ENCODE measurements around the gene FA2H. TPM values are rescaled to one million over a fixed set of nuclear protein-coding genes. Genes with fewer than 3 reads are reported as not detected.
A peak's percentile ranks its signal among the peaks of the same experiment; 100 is the strongest.

FA2H gene
- total and polyA plus RNA-seq, 2 of the 13 experiments (the other 11 are each of a cell fraction or from before 2014, with no cell fraction given): 0.20 TPM; not detected in 1

- intact Hi-C loops (cut with micrococcal nuclease; ENCODE audit: unreplicated experiment): no loop called here
- no peak overlapping the region for H3K9ac ChIP-seq (ENCODE audit: insufficient read depth, low read depth, low read length)
- POLR2A ChIA-PET: no interaction called here
- H3K4me3 ChIP-seq (replicated peaks in 1 of 3; ENCODE audit: insufficient read depth in 1 of 3, low read depth in 2 of 3, low read length in 3 of 3): no peak overlapping the region
- no TSS peak for BruUV-seq (replicated peaks)
- no peak for ATAC-seq
- H3K27me3 ChIP-seq (ENCODE audit: control insufficient read depth in 1 of 2, insufficient read depth in 2 of 2, low read length in 2 of 2): no peaks in the 10 kb centered on the region; a peak in 1 of 5 replicates
- H3K36me3 ChIP-seq (replicated peaks in 1 of 2; ENCODE audit: control insufficient read depth in 1 of 2, insufficient read depth in 2 of 2, low read length in 2 of 2): no peaks in the 10 kb centered on the region
- H3K9me3 ChIP-seq (ENCODE audit: low read length): no peaks in the 10 kb centered on the region
- no peak overlapping the region for H2AFZ ChIP-seq (ENCODE audit: low read length)
- no peak overlapping the region for H3K4me2 ChIP-seq (ENCODE audit: low read depth, low read length)
- CTCF ChIA-PET (ENCODE audit: low intra/inter-chr PET ratio, low total read pairs): no interaction called here
- H3K79me2 ChIP-seq (ENCODE audit: insufficient read depth, low read length): no peaks in the 10 kb centered on the region
- peaks cover 8% of the 10 kb centered on the region for H3K4me1 ChIP-seq (ENCODE audit: insufficient read depth, low read length)
- no peak overlapping the region for H3K27ac ChIP-seq (ENCODE audit: extremely low read length, insufficient read depth, low read length)
- in situ Hi-C loops (cut with HindIII; ENCODE audit: extremely low pct_ligation_motif_present, low pct_unique_long_range_greater_than_20kb): no loop called here
- no peak for FAIRE-seq
- WGBS (ENCODE audit: low lambda C conversion rate): 4% methylated on average over 1 of the region's 1 CpG
- DNase-seq (ENCODE audit: low spot score): no peak
- TF ChIP-seq ZNF619 (CRISPR knock-in tag; IDR thresholded peaks at IDR 0.05) (no peak), KDM3A (CRISPR knock-in tag; IDR thresholded peaks at IDR 0.05; ENCODE audit: low read depth) (no peak), ZNF317 (CRISPR knock-in tag; IDR thresholded peaks at IDR 0.05) (peak; percentile 94), YEATS4 (CRISPR knock-in tag; IDR thresholded peaks at IDR 0.05; ENCODE audit: borderline replicate concordance) (no peak)
- H4K20me1 ChIP-seq (ENCODE audit: insufficient read depth, low read length): no peaks in the 10 kb centered on the region
Measured at GRCh38 chr16:74797414-74797813, 22.8 kb upstream of the FA2H start.

GRCh38 chr16:74795104-74795503 lies 20.5 kb upstream of the FA2H start:
- Histone ChIP-seq H3K27me3 (ENCODE audit: control insufficient read depth in 1 of 2, insufficient read depth in 2 of 2, low read length in 2 of 2) (no peaks in the 10 kb centered on the region; a peak in 1 of 5 replicates), H2AFZ (ENCODE audit: low read length) (no peak overlapping the region), H3K79me2 (ENCODE audit: insufficient read depth, low read length) (no peaks in the 10 kb centered on the region), H3K9ac (ENCODE audit: insufficient read depth, low read depth, low read length) (no peak overlapping the region), H3K4me2 (ENCODE audit: low read depth, low read length) (no peak overlapping the region), H3K36me3 (replicated peaks in 1 of 2; ENCODE audit: control insufficient read depth in 1 of 2, insufficient read depth in 2 of 2, low read length in 2 of 2) (no peaks in the 10 kb centered on the region), H3K9me3 (ENCODE audit: low read length) (no peaks in the 10 kb centered on the region), H3K27ac (ENCODE audit: extremely low read length, insufficient read depth, low read length) (no peak overlapping the region), H3K4me3 (replicated peaks in 1 of 3; ENCODE audit: insufficient read depth in 1 of 3, low read depth in 2 of 3, low read length in 3 of 3) (no peak overlapping the region), H4K20me1 (ENCODE audit: insufficient read depth, low read length) (no peaks in the 10 kb centered on the region), H3K4me1 (ENCODE audit: insufficient read depth, low read length) (peaks cover 2% of the 10 kb centered on the region)
- 1% methylated on average over 2 of the region's 2 CpGs for WGBS (ENCODE audit: low lambda C conversion rate)
- ChIA-PET CTCF (ENCODE audit: low intra/inter-chr PET ratio, low total read pairs) (no interaction called here), POLR2A (no interaction called here)
- in situ Hi-C loops (cut with HindIII; ENCODE audit: extremely low pct_ligation_motif_present, low pct_unique_long_range_greater_than_20kb): no loop called here
- BruUV-seq (replicated peaks): no TSS peak
- no peak for FAIRE-seq
- no peak for ATAC-seq
- no peak for DNase-seq (ENCODE audit: low spot score)
- intact Hi-C loops (cut with micrococcal nuclease; ENCODE audit: unreplicated experiment): no loop called here
- TF ChIP-seq BRD4 (CRISPR knock-in tag; IDR thresholded peaks at IDR 0.05): no peak
- TF ChIP-seq ISX (CRISPR knock-in tag; conservative IDR thresholded peaks at IDR 0.05): no peak
- no peak for TF ChIP-seq ZNF784 (CRISPR knock-in tag; IDR thresholded peaks at IDR 0.05; ENCODE audit: borderline replicate concordance)
- TF ChIP-seq CCAR2 (optimal IDR thresholded peaks at IDR 0.05; ENCODE audit: low read depth, low read length): no peak
- TF ChIP-seq ZNF446 (CRISPR knock-in tag; IDR thresholded peaks at IDR 0.05): no peak
- no peak for TF ChIP-seq FOXK2 (IDR thresholded peaks at IDR 0.05)
